Adipocyte (in vitro differentiated cells): ENCODE data around the gene ZBTB7C.
"Not testable (repeated sequence)": the region's sequence is repeated elsewhere in the genome, so short reads cannot be mapped to it uniquely, and the experiment has no call there.

ENCODE experiments used
- DNase-seq: peaks from one replicate; pipeline ENCODE4 v3.0.0-alpha.2; 2015; ENCODE audit warnings: low read depth
- H3K27me3 ChIP-seq: replicated peaks from 2 replicates; pipeline ENCODE4 v1.7.0; 2013; ENCODE audit warnings: mild to moderate bottlenecking, low read length, moderate library complexity; ENCODE audit not compliant: control insufficient read depth, insufficient read depth
- H3K36me3 ChIP-seq: 2 replicates; pipeline ENCODE4 v1.7.0; 2013; ENCODE audit warnings: low read length, mild to moderate bottlenecking, moderate library complexity; ENCODE audit not compliant: control insufficient read depth, insufficient read depth, severe bottlenecking
- H3K4me1 ChIP-seq: 2 replicates; pipeline ENCODE4 v1.7.0; 2013; ENCODE audit warnings: mild to moderate bottlenecking, low read length, moderate library complexity; ENCODE audit not compliant: control insufficient read depth, insufficient read depth
- H3K4me3 ChIP-seq: 2 replicates; pipeline ENCODE4 v1.7.0; 2013; ENCODE audit warnings: mild to moderate bottlenecking, low read length, moderate library complexity
- H3K9ac ChIP-seq: 2 replicates; pipeline ENCODE4 v1.7.0; 2013; ENCODE audit warnings: mild to moderate bottlenecking, low read length, moderate library complexity
- H3K9me3 ChIP-seq: 2 replicates; pipeline ENCODE4 v1.7.0; 2013; ENCODE audit warnings: mild to moderate bottlenecking, low read length, moderate library complexity; ENCODE audit not compliant: control insufficient read depth

The ZBTB7C gene

GRCh38 chr18:48441405-48441881, 32.3 kb upstream of the ZBTB7C start:
- Histone ChIP-seq H3K36me3 (no peaks in the 10 kb centered on the region), H3K9me3 (no peaks in the 10 kb centered on the region), H3K4me1 (peaks cover 47% of the 10 kb centered on the region), H3K9ac (peak overlapping the region; percentile 74), H3K4me3 (peak overlapping the region; percentile 17), H3K27me3 (no peaks in the 10 kb centered on the region)
- DNase-seq = no peak

DNA sequence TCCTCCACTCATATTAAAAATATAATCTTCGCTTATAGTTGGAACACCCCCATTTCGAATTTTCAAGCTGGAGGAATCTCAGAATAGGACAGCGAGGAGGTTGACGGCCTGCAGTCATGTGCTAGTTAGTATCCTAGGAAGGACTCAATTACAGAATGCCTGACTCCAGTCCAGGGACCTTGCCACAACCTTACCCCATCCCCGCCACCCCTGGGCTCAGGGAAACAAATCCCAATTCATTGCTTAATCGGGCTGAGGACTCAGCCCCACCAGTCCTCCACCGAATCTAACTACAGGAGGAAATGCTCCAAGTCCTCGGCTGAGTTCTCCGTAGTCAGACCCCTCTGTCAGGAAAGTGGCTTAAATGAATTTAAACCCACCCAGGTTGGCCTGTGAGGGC, 31.7 kb upstream of the ZBTB7C start:
- H3K36me3 ChIP-seq = no peaks in the 10 kb centered on the region
- H3K9me3 ChIP-seq = no peaks in the 10 kb centered on the region
- H3K4me1 ChIP-seq = peaks cover 51% of the 10 kb centered on the region
- peak overlapping the region; percentile 17 for H3K4me3 ChIP-seq
- H3K27me3 ChIP-seq = no peaks in the 10 kb centered on the region
- no peak for DNase-seq
- H3K9ac ChIP-seq = peak overlapping the region; percentile 74

DNA sequence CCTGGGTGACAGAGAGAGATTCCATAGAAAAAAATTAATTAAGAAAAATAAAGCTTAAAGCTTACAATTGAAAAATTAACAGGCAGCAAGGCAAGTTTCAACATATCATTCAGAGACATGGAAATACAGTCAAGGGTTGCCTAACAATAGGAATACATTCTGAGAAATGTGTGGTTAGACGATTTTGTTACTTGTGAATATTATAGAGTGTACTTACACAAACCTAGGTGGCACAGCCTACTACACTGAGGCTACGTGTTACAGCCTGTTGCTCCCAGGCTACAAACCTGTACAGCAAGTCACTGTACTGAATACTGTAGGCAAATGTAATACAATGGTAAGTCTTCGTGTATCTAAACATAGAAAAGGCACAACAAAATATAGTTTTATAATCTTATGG, 27.7 kb upstream of the ZBTB7C start:
- no peak overlapping the region for H3K4me3 ChIP-seq
- H3K36me3 ChIP-seq = no peaks in the 10 kb centered on the region
- H3K9me3 ChIP-seq = no peaks in the 10 kb centered on the region
- H3K27me3 ChIP-seq = no peaks in the 10 kb centered on the region
- peaks cover 56% of the 10 kb centered on the region for H3K4me1 ChIP-seq
- no peak for DNase-seq
- no peak overlapping the region for H3K9ac ChIP-seq

- H3K4me3 ChIP-seq, H3K36me3 ChIP-seq, H3K9me3 ChIP-seq, DNase-seq, H3K27me3 ChIP-seq, H3K9ac ChIP-seq: not testable (repeated sequence)
- peaks cover 50% of the 10 kb centered on the region for H3K4me1 ChIP-seq
These were observed 25.2 kb upstream of the ZBTB7C start for GRCh38 chr18:48434382-48434781.

GRCh38 chr18:48433541-48433940, 24.4 kb upstream of the ZBTB7C start:
- H3K9ac ChIP-seq = no peak overlapping the region

GRCh38 chr18:48430150-48430549, 21.0 kb upstream of the ZBTB7C start:
- Histone ChIP-seq H3K9ac (no peak overlapping the region), H3K9me3 (no peaks in the 10 kb centered on the region), H3K36me3 (no peaks in the 10 kb centered on the region), H3K27me3 (peaks cover 12% of the 10 kb centered on the region), H3K4me3 (no peak overlapping the region), H3K4me1 (peaks cover 31% of the 10 kb centered on the region)
- no peak for DNase-seq

More at GRCh38 chr18:48433541-48433940, 24.4 kb upstream of the ZBTB7C start:
- no peak for DNase-seq
- Histone ChIP-seq H3K4me3 (no peak overlapping the region), H3K9me3 (no peaks in the 10 kb centered on the region), H3K36me3 (no peaks in the 10 kb centered on the region), H3K27me3 (no peaks in the 10 kb centered on the region), H3K4me1 (peaks cover 53% of the 10 kb centered on the region)

- no peak overlapping the region for H3K4me3 ChIP-seq
- H3K36me3 ChIP-seq = no peaks in the 10 kb centered on the region
- H3K9me3 ChIP-seq = no peaks in the 10 kb centered on the region
- peaks cover 28% of the 10 kb centered on the region for H3K4me1 ChIP-seq
- DNase-seq = no peak
- no peak overlapping the region for H3K9ac ChIP-seq
- peaks cover 20% of the 10 kb centered on the region for H3K27me3 ChIP-seq
These were observed 19.4 kb upstream of the ZBTB7C start for GRCh38 chr18:48428475-48429177.

- Histone ChIP-seq H3K36me3 (no peaks in the 10 kb centered on the region), H3K27me3 (peaks cover 32% of the 10 kb centered on the region), H3K9ac (no peak overlapping the region), H3K4me1 (peaks cover 8% of the 10 kb centered on the region), H3K9me3 (no peaks in the 10 kb centered on the region), H3K4me3 (no peak overlapping the region)
- DNase-seq = no peak
These were observed 13.8 kb upstream of the ZBTB7C start for GRCh38 chr18:48422947-48423378.

DNA sequence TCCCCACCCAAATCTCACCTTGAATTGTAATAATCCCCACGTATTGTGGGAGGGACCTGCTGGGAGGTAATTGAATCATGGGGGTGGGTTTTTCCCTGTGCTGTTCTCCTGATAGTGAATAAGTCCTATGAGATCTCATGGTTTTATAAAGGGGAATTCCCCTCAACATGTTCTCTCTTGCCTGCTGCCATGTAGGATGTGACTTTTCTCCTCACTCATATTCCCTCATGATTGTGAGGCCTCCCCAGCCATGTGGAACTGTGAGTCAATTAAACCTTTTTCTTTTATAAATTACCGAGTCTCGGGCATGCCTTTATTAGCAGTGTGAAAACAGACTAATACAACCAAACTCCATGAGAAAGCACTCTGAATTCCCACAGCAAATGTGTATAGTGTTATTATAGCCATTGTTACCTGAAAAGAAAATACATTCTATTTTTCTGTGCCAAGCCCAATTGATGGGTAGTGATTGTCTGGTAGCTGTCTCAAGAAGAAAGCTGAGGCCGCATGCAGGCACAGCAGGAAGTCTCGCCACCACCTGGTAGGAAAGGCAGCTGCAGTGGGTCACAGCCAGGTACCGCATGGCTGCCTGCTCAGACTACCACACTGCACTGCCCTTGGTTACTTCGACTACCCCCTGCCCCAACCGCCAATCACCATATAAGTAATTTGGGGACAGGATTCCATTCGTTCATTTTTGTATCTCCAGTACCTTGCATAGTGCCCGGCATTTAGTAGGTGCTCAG, 10.3 kb upstream of the ZBTB7C start:
- Histone ChIP-seq H3K4me1 (peaks cover 8% of the 10 kb centered on the region), H3K9me3 (no peaks in the 10 kb centered on the region), H3K36me3 (no peaks in the 10 kb centered on the region), H3K9ac (no peak overlapping the region), H3K4me3 (no peak overlapping the region), H3K27me3 (peaks cover 13% of the 10 kb centered on the region)
- no peak for DNase-seq

DNA sequence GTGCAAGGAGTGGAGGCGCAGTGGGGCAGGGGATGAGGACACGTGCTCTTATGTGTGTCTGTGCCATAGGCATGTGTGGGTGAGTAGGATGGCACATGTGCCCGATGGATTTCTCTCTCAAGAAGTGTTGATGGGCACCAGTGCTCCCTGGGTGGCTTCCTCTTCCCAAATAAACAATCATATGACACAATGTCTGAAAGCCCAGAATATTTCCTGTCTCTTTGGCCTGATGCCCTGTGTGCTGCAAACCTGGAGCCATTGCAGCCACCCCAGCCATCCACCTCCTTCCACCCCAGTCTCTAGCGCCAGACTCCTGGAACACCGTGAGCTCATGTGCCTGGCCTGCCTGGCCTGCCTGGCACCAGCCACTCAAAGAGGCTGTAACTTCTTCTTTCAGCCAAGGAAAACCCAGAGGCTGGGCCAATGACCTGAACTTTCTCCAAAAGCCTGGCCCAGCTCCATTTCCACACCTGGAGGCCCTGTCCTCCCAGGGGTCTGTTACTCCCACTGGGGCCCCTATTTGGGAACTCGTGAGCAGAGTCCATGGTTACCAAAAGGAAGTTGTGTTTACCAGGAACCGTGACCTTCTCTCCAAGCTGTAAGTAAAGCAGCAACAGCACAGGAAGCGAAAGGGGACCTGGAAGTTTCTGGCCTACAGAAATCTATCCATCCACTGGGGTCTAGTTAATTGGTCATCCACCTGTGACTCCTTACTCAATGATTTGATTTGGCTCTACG, 9.5 kb upstream of the ZBTB7C start:
- Histone ChIP-seq H3K4me1 (peaks cover 6% of the 10 kb centered on the region), H3K27me3 (peaks cover 15% of the 10 kb centered on the region), H3K4me3 (no peak overlapping the region), H3K9ac (no peak overlapping the region), H3K36me3 (no peaks in the 10 kb centered on the region), H3K9me3 (no peaks in the 10 kb centered on the region)
- no peak for DNase-seq

- H3K27me3 ChIP-seq = peaks cover 19% of the 10 kb centered on the region
- H3K4me1 ChIP-seq = no peaks in the 10 kb centered on the region
- no peaks in the 10 kb centered on the region for H3K36me3 ChIP-seq
- H3K9ac ChIP-seq = no peak overlapping the region
- no peak overlapping the region for H3K4me3 ChIP-seq
- H3K9me3 ChIP-seq = no peaks in the 10 kb centered on the region
- DNase-seq = no peak
These were observed 8.8 kb upstream of the ZBTB7C start for GRCh38 chr18:48417985-48418384.
